Activated T-helper 2 cell treated with anti-CD3 and anti-CD28 coated beads, Interferon-gamma antibody, Interleukin-2, Interleukin-4, amounts not matched to agents 10 μg/mL and 5 μg/mL and 100 μg/mL, durations not matched to agents 14 hours and 24 hours and 36 hours (primary cell): ENCODE data around the gene ERCC2. TPM values are rescaled to one million over a fixed set of nuclear protein-coding genes. Genes with fewer than 3 reads are reported as not detected.

Source experiments
- DNase-seq: peaks from one replicate; pipeline ENCODE4 v3.0.0; 2021; ENCODE audit warnings: low spot score
- H3K27ac Mint-ChIP-seq: one replicate; pipeline ENCODE4 v1.8.0; 2021; ENCODE audit warnings: mixed read lengths
- H3K27me3 Mint-ChIP-seq: one replicate; pipeline ENCODE4 v1.8.0; 2021; ENCODE audit warnings: low read depth, mixed read lengths
- H3K36me3 Mint-ChIP-seq: one replicate; pipeline ENCODE4 v1.8.0; 2021; ENCODE audit warnings: low read depth, mixed read lengths
- H3K4me1 Mint-ChIP-seq: one replicate; pipeline ENCODE4 v1.8.0; 2021; ENCODE audit warnings: low read depth, mixed read lengths
- H3K4me3 Mint-ChIP-seq: one replicate; pipeline ENCODE4 v1.8.0; 2021; ENCODE audit warnings: low read depth, mild to moderate bottlenecking, moderate library complexity, mixed read lengths
- H3K9me3 Mint-ChIP-seq: one replicate; pipeline ENCODE4 v1.8.0; 2021; ENCODE audit warnings: mixed read lengths
- intact Hi-C: fragments of 100-400 bp; cut with micrococcal nuclease; formaldehyde crosslinking; loops from one replicate; pipeline ENCODE4 v1.15.1; 2023
- total RNA-seq: library from RNA; stranded (reverse); gene quantifications from 2 replicates; pipeline ENCODE4 v1.2.3, GENCODE V29; 2022

The ERCC2 gene
- total RNA-seq, 1 donor from 2014 or later, result 32.6 TPM

DNA sequence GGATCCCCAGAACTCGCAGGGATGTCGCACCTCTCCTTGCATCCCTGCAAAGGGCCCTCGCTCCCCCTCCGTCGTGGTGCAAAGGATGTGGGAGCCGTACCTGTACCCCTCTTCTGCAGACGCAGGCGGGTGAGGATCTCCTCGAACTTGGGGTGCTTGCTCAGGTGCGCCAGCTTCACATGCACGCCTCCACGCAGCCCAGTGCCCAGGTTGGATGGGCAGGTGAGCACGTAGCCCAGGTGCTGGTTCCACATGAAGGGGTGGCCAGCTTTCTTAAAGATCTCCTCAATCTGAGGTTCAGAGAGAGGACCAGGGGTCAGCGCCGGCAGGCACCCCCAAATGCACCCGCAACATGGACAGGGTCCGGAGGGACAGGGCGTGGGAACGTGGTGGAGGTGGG lies 63.0 kb downstream of the ERCC2 start:
- Mint-ChIP-seq H3K27me3 (no peaks in the 10 kb centered on the region), H3K36me3 (no peaks in the 10 kb centered on the region), H3K27ac (no peak overlapping the region), H3K9me3 (no peaks in the 10 kb centered on the region), H3K4me3 (no peak overlapping the region), H3K4me1 (no peaks in the 10 kb centered on the region)
- intact Hi-C loops, result no loop called here
- DNase-seq, result no peak

DNA sequence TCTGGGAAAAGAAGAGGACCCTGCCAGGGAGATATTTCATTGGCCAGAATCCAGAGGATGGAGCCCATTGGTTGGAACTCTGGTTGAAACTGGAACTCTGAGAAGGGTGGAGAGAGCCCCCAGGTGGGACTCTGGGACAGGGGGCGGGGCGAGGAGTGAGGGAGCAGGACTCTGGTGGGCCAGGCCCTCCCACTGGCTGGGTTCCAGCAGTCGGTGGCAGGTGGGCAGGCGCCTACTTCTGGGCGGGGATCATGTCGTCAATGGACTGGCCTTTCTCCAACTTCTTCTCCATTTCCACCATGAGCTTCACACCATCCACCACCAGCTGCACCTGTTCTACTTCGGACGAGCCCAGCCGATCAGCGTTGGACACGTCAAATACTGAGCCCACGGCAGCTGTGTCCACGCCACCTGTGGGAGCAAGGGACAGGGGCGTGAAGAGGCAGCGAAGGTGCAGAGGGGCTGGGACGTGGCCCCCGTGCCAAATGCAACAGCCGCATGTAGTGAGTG lies 63.8 kb downstream of the ERCC2 start:
- H3K4me1 Mint-ChIP-seq, result no peaks in the 10 kb centered on the region
- no peaks in the 10 kb centered on the region for H3K27me3 Mint-ChIP-seq
- H3K4me3 Mint-ChIP-seq, result no peak overlapping the region
- DNase-seq, result no peak
- H3K27ac Mint-ChIP-seq, result no peak overlapping the region
- H3K9me3 Mint-ChIP-seq, result no peaks in the 10 kb centered on the region
- intact Hi-C loops, result no loop called here
- no peaks in the 10 kb centered on the region for H3K36me3 Mint-ChIP-seq

DNA sequence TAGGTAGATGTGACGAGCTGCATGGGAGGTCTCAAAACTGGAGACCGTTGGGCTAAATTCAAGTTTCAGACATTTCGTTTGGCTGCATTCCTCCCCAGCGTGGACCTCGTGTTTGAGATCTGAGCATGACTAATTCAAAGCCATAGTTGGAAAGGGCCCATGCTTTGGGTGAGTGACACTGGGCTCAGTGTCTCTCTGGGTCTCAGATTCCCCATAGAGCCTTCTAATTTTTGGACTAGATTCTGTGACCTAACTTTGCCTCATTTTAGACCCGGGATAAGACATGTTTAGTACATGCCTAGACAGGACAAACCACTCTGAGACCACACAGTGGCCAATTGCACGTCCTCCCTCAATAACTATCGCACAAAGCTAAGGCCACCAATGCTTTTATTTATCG lies 64.3 kb downstream of the ERCC2 start:
- Mint-ChIP-seq H3K27me3 (no peaks in the 10 kb centered on the region), H3K4me3 (no peak overlapping the region), H3K4me1 (no peaks in the 10 kb centered on the region), H3K36me3 (no peaks in the 10 kb centered on the region), H3K27ac (no peak overlapping the region), H3K9me3 (no peaks in the 10 kb centered on the region)
- intact Hi-C loops, result no loop called here
- DNase-seq, result no peak

DNA sequence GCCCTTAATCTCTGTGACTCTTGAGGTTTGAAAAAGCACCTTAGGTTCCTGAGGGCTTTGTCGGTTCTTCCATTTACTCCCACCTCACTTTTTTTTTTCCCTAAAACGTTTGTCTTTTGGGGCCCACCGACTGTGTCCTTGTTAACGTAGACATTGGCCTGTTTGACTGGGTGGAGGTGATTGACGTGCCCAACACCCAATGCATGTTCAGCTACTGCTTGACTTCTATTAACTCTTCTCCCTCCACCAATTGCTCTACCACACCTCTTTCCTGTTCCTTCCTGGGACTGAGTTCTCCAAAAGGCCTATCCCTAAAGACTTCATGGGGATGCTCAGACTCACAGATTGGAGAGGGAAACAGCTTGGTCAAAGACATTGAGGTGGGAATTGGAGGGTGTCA lies 65.0 kb downstream of the ERCC2 start:
- intact Hi-C loops, result no loop called here
- DNase-seq, result no peak
- Mint-ChIP-seq H3K27me3 (no peaks in the 10 kb centered on the region), H3K9me3 (no peaks in the 10 kb centered on the region), H3K36me3 (no peaks in the 10 kb centered on the region), H3K27ac (no peak overlapping the region), H3K4me1 (no peaks in the 10 kb centered on the region), H3K4me3 (no peak overlapping the region)

DNA sequence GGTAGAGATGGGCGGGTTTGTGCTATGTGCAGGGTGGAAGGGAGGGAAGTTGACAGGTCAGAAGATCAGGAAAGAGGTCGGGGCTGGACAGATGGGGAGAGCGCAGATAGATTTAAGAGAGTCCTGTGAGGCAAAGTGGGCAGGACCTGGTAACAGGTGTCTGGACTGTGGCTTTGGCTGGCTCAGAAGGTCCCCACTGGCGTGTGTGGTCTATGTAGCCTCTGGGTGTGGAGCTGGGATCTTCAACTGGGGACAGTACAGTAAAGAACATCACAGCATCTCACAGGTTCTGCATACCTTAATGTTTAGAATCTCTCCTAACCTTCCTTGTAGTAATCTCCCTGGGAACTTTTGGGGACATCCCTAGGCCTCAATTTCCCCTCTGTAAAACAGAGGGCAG lies 65.4 kb downstream of the ERCC2 start:
- DNase-seq, result no peak
- Mint-ChIP-seq H3K27ac (no peak overlapping the region), H3K4me1 (no peaks in the 10 kb centered on the region), H3K27me3 (no peaks in the 10 kb centered on the region), H3K36me3 (no peaks in the 10 kb centered on the region), H3K4me3 (no peak overlapping the region), H3K9me3 (no peaks in the 10 kb centered on the region)
- intact Hi-C loops, result no loop called here

DNA sequence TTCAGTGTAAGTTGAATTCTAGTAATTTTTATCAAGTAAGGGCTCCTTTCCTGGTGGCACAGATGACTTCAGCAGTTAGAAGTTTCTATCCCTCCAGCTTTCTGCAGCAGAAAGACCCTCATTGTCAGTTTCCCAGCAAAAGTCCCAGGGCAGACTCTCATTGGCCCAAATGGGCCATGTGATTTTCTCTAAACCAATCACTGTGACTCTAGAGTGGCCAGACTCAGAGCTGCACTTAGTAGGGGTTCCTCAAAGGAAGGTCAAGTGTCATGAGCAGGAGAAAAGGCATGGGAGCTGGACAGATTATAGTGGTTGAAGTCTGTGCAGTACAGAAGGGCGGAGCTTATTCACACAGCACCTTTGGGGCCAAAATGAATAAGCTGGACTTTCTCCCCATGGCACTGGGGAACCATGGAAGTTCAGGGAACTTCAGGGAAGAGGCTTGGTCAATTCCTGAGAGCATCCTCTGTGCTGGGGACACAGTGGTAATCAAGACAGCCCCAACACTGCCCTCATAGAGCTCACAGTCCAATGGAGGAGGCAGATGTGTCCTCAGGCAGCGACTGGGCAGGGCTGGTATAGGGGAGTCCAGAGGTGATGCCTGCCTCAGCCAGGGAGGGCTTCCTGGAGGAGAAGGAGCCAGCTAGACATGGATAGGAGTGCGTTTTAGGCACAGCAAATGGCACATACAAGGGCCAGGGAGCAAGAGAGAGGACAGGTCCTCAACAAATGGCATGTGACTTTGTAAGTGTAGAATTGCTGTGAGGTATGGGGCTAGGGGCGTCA lies 66.0 kb downstream of the ERCC2 start:
- Mint-ChIP-seq H3K4me3 (no peak overlapping the region), H3K36me3 (no peaks in the 10 kb centered on the region), H3K9me3 (no peaks in the 10 kb centered on the region), H3K4me1 (no peaks in the 10 kb centered on the region), H3K27me3 (no peaks in the 10 kb centered on the region), H3K27ac (no peak overlapping the region)
- no peak for DNase-seq
- intact Hi-C loops, result no loop called here

DNA sequence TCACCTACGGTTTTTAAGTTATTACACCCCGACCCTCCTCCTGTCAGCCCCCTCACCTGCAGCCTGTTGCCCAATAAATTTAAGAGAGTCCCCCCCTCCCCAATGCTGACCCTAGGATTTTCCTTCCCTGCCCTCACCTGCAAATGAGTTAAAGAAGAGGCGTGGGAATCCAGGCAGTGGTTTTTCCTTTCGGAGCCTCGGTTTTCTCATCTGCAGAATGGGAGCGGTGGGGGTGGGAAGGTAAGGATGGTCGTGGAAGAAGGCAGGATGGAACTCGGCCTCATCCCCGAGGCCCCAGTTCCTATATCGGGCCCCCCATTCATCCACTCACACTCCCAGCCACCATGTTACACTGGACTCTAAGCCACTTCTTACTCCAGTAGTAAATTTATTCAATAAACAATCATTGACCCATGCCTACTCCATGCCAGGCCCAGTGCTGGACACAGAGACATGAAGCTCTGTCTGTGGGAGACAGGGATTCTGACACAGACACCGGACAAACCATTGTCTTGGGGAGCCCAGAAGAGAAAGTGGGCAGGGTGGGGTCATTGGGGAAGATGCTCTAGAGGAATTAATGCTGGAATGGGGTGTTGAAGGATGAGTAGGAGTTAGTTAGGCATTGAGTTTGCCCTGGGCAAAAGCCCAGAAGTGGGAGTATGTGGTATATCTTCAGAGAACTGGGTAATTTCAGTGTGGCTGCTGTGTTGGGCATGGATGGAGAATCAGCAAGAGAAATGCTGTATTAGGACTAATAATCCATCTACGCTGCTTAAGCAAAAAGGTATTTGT lies 66.9 kb downstream of the ERCC2 start:
- Mint-ChIP-seq H3K27ac (no peak overlapping the region), H3K27me3 (no peaks in the 10 kb centered on the region), H3K9me3 (no peaks in the 10 kb centered on the region), H3K36me3 (no peaks in the 10 kb centered on the region), H3K4me3 (no peak overlapping the region), H3K4me1 (no peaks in the 10 kb centered on the region)
- intact Hi-C loops, result no loop called here
- DNase-seq, result no peak

DNA sequence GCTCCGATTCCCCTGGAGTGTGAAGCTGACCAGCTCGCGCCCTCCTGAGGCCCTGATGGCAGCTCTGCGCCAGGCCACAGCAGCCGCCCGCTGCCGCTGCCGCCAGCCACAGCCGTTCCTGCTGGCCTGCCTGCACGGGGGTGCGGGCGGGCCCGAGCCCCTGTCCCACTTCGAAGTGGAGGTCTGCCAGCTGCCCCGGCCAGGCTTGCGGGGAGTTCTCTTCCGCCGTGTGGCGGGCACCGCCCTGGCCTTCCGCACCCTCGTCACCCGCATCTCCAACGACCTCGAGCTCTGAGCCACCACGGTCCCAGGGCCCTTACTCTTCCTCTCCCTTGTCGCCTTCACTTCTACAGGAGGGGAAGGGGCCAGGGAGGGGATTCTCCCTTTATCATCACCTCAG lies 68.0 kb downstream of the ERCC2 start:
- Mint-ChIP-seq H3K27ac (no peak overlapping the region), H3K36me3 (no peaks in the 10 kb centered on the region), H3K4me3 (no peak overlapping the region), H3K27me3 (no peaks in the 10 kb centered on the region), H3K4me1 (no peaks in the 10 kb centered on the region), H3K9me3 (no peaks in the 10 kb centered on the region)
- intact Hi-C loops, result no loop called here
- no peak for DNase-seq

Other genes starting within 250 kb of the ERCC2 start
- gene NKPD1, start 209.6 kb downstream of the ERCC2 start, total RNA-seq, result 0.07 and 0.09 TPM in 2 replicates
- 27.4 and 31.4 TPM in 2 replicates for gene TRAPPC6A, start 192.3 kb downstream of the ERCC2 start, total RNA-seq
- 9.7 and 10.8 TPM in 2 replicates for gene BLOC1S3, start 191.8 kb downstream of the ERCC2 start, total RNA-seq
- gene EXOC3L2, start 125.2 kb downstream of the ERCC2 start, total RNA-seq, result not detected in 2 replicates
- gene MARK4, start 119.3 kb downstream of the ERCC2 start, total RNA-seq, result 25.6 and 28.9 TPM in 2 replicates
- gene CKM, start 47.7 kb downstream of the ERCC2 start, total RNA-seq, result not detected in 2 replicates
- gene KLC3, start 29.8 kb downstream of the ERCC2 start, total RNA-seq, result 0.18 TPM in 1 of 2 replicates, not detected in the other
- 12.8 and 16.6 TPM in 2 replicates for gene PPP1R13L, start 34.5 kb upstream of the ERCC2 start, total RNA-seq
- 16.1 and 16.7 TPM in 2 replicates for gene POLR1G, start 36.1 kb upstream of the ERCC2 start, total RNA-seq
- gene ERCC1, start 53.3 kb upstream of the ERCC2 start, total RNA-seq, result 114 and 118 TPM in 2 replicates
- 10.2 and 10.9 TPM in 2 replicates for gene FOSB, start 97.4 kb upstream of the ERCC2 start, total RNA-seq
- gene RTN2, start 126.5 kb upstream of the ERCC2 start, total RNA-seq, result 4.0 and 8.1 TPM in 2 replicates
- 2.5 and 3.1 TPM in 2 replicates for gene PPM1N, start 127.9 kb upstream of the ERCC2 start, total RNA-seq
- gene VASP, start 136.9 kb upstream of the ERCC2 start, total RNA-seq, result 232 and 244 TPM in 2 replicates
- 15.2 and 15.9 TPM in 2 replicates for gene OPA3, start 214.2 kb upstream of the ERCC2 start, total RNA-seq
- not detected in 2 replicates for gene GPR4, start 231.6 kb upstream of the ERCC2 start, total RNA-seq